Astrocyte (in vitro differentiated cells and primary cell): ENCODE measurements around the gene MYOZ3.

Experiments
- CTCF ChIP-seq: IDR thresholded peaks from 2 replicates; pipeline ENCODE4 v1.5.1; 2011; ENCODE audit warnings: low read depth, mild to moderate bottlenecking, inconsistent platforms, low read length, moderate library complexity; ENCODE audit not compliant: insufficient read depth
- EZH2 ChIP-seq: IDR thresholded peaks from 2 replicates; pipeline ENCODE4 v1.6.1; 2012; ENCODE audit warnings: mild to moderate bottlenecking, low read length, inconsistent platforms; ENCODE audit not compliant: insufficient read depth

GRCh38 chr5:150641006-150641570 lies 20.0 kb upstream of the MYOZ3 start:
- TF ChIP-seq CTCF, result no peak
- TF ChIP-seq EZH2, result no peak
